Neural cell (in vitro differentiated cells): ENCODE results near the gene YBX2. TPM values are rescaled to one million over a fixed set of nuclear protein-coding genes. Genes with fewer than 3 reads are reported as not detected.

Experiments used
- H2AFZ ChIP-seq: fragments of 200-600, 300-800 bp; sonication (generic), shearing (Covaris generic); 2 replicates; pipeline ENCODE4 v1.6.0; 2014; ENCODE audit warnings: low read depth, mild to moderate bottlenecking, antibody characterized with exemption, low read length, moderate library complexity
- H3F3A ChIP-seq: fragments of 200-600 bp; shearing (Covaris generic); 2 replicates; pipeline ENCODE4 v1.6.1; 2016; ENCODE audit warnings: mild to moderate bottlenecking, moderate library complexity, mixed read lengths, antibody characterized with exemption, low read length; ENCODE audit not compliant: insufficient read depth, poor library complexity, severe bottlenecking
- H3K27ac ChIP-seq: fragments of 200-600, 300-800 bp; sonication (generic), shearing (Covaris generic); 2 replicates; pipeline ENCODE4 v1.5.1; 2014; ENCODE audit warnings: mild to moderate bottlenecking, low read length, moderate library complexity
- H3K27me3 ChIP-seq: fragments of 300-800, 200-600 bp; sonication (generic), shearing (Covaris generic); 2 replicates; pipeline ENCODE4 v1.6.0; 2014; ENCODE audit warnings: mild to moderate bottlenecking, low read depth, low read length, moderate library complexity; ENCODE audit not compliant: insufficient read depth
- H3K36me3 ChIP-seq: fragments of 300-800, 200-600 bp; sonication (generic), shearing (Covaris generic); 2 replicates; pipeline ENCODE4 v1.5.1; 2014; ENCODE audit warnings: mild to moderate bottlenecking, antibody characterized with exemption, low read length, moderate library complexity; ENCODE audit not compliant: insufficient read depth
- H3K4me2 ChIP-seq: fragments of 300-800, 200-600 bp; sonication (generic), shearing (Covaris generic); 2 replicates; pipeline ENCODE4 v1.6.0; 2014; ENCODE audit warnings: mild to moderate bottlenecking, low read length
- H3K4me3 ChIP-seq: fragments of 300-800, 200-600 bp; sonication (generic), shearing (Covaris generic); 2 replicates; pipeline ENCODE4 v1.5.1; 2014; ENCODE audit warnings: mild to moderate bottlenecking, low read length, moderate library complexity
- H3K79me2 ChIP-seq: fragments of 200-600 bp; shearing (Covaris generic); replicated peaks from 2 replicates; pipeline ENCODE4 v1.6.0; 2014; ENCODE audit warnings: mild to moderate bottlenecking, low read length, moderate library complexity; ENCODE audit not compliant: insufficient read depth
- H3K9ac ChIP-seq: fragments of 300-800, 200-600 bp; sonication (generic), shearing (Covaris generic); 2 replicates; pipeline ENCODE4 v1.6.1; 2016; ENCODE audit warnings: mild to moderate bottlenecking, low read length, mixed read lengths
- H3K9me2 ChIP-seq: fragments of 200-600 bp; shearing (Covaris generic); 2 replicates; pipeline ENCODE4 v1.6.1; 2016; ENCODE audit warnings: mild to moderate bottlenecking, low read length, mixed read lengths; ENCODE audit not compliant: insufficient read depth
- H3K9me3 ChIP-seq: fragments of 200-600, 300-800 bp; sonication (generic), shearing (Covaris generic); 2 replicates; pipeline ENCODE4 v1.6.1; 2016; ENCODE audit warnings: mild to moderate bottlenecking, mixed run types, low read length, moderate library complexity, mixed read lengths
- H4K20me1 ChIP-seq: fragments of 200-600 bp; shearing (Covaris generic); 2 replicates; pipeline ENCODE4 v1.6.1; 2016; ENCODE audit warnings: mild to moderate bottlenecking, mixed run types; ENCODE audit not compliant: insufficient read depth
- EP300 ChIP-seq: fragments of 450-650 bp; conservative IDR thresholded peaks from 2 replicates; pipeline ENCODE4 v1.6.1; 2014; ENCODE audit warnings: antibody characterized with exemption, mild to moderate bottlenecking, moderate library complexity; ENCODE audit not compliant: poor library complexity, severe bottlenecking
- EZH2 ChIP-seq: fragments of 200-600, 300-800 bp; shearing (Covaris generic), sonication (generic); IDR thresholded peaks from 2 replicates; pipeline ENCODE4 v1.6.1; 2014; ENCODE audit warnings: antibody characterized with exemption, low read length, borderline replicate concordance, mild to moderate bottlenecking; ENCODE audit not compliant: insufficient read depth, poor library complexity, severe bottlenecking
- MXI1 ChIP-seq: fragments of 450-650 bp; conservative IDR thresholded peaks from 2 replicates; pipeline ENCODE4 v1.6.1; 2014; ENCODE audit warnings: antibody characterized with exemption, mild to moderate bottlenecking; ENCODE audit not compliant: poor library complexity, severe bottlenecking
- POLR2AphosphoS5 ChIP-seq: IDR thresholded peaks from 2 replicates; pipeline ENCODE4 v1.6.1; 2012
- RAD21 ChIP-seq: fragments of 450-650 bp; conservative IDR thresholded peaks from 2 replicates; pipeline ENCODE4 v1.6.1; 2014; ENCODE audit warnings: antibody characterized with exemption, mild to moderate bottlenecking, moderate library complexity
- SMC3 ChIP-seq: fragments of 450-650 bp; conservative IDR thresholded peaks from 2 replicates; pipeline ENCODE4 v1.6.1; 2014; ENCODE audit warnings: antibody characterized with exemption, mild to moderate bottlenecking, moderate library complexity; ENCODE audit not compliant: poor library complexity
- TAF1 ChIP-seq: IDR thresholded peaks from 2 replicates; pipeline ENCODE4 v1.6.1; 2012; ENCODE audit warnings: low read depth
- polyA plus RNA-seq: library from polyadenylated mRNA; depleted of rRNA; stranded (reverse); fragments of >200 nt; gene quantifications from 2 replicates; pipeline ENCODE4 v1.2.3, GENCODE V29; 2014
- TF ChIP-seq, protein P1 (sequence below): fragments of 450-650 bp; IDR thresholded peaks from 2 replicates; pipeline ENCODE4 v1.5.1; 2014; ENCODE audit warnings: antibody characterized with exemption, mild to moderate bottlenecking, moderate library complexity; ENCODE audit not compliant: poor library complexity, severe bottlenecking
- TF ChIP-seq, protein P2 (sequence below): IDR thresholded peaks from 2 replicates; pipeline ENCODE4 v1.6.1; 2012; ENCODE audit warnings: borderline replicate concordance

Gene YBX2
- polyA plus RNA-seq, 1 donor from 2014 or later: 2.1 TPM

DNA sequence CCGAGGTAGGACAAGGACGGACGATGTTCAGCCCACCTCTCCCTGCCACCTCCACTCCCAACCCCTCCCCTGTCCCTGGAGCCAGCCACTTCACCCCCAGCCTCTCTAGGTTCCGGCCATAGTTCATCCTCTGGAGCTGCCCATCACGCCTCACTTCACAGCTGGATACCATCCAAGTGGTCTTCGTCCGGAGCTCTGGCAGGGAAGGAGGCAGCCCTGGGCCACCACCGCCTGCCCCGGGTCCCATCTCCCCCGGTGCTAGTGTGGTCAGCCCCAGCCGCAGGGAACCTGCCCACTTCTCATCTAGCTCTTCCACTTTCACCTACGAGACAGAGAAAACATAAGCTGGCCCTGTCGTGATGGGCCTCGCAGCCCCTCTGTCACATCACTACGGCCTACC is 27.0 kb upstream of the YBX2 start:
- TF ChIP-seq EP300: no peak
- Histone ChIP-seq H3K4me2 (no peak overlapping the region), H3K9me3 (no peaks in the 10 kb centered on the region), H3K9ac (no peak overlapping the region), H4K20me1 (no peaks in the 10 kb centered on the region), H3K36me3 (no peaks in the 10 kb centered on the region), H3K79me2 (no peaks in the 10 kb centered on the region), H3K27me3 (no peaks in the 10 kb centered on the region), H3K9me2 (no peaks in the 10 kb centered on the region), H3K4me3 (no peak overlapping the region), H2AFZ (no peak overlapping the region), H3K27ac (no peak overlapping the region), H3F3A (no peaks in the 10 kb centered on the region)

DNA sequence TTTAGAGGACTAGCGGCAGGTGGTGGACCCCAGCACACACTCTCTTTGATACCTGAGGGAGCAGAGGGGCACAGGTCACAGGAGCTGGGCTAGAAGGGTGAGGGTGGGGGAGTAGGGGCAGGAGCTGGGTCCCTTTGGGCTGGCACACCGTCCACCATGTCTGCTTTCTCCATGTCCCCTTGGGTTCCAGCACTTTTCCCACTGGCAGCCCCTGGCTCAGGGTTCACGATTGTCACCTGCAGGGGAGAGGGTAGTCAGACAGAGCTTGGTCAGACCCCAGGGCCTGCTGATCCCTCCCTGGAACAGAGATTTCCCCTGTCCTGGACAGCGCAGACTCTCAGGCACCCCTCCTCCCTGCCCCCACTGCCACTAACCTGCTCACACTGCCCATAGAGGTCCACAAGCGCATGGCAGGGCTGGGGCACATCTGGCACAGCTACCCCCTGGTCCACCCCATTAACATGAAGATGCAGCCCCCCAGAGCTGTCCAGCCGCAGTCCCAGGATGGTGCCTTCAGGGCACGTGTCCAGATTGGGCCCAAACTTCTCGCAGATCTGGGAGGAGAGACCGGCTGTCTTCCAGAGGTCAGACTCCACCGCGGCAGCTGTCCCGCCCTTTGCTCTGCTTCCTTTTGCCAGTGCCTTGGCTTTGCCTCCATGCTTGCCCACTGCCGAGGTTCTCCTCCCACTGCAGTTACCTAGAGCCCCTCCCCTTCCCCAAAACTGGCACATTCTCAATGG is 23.9 kb upstream of the YBX2 start:
- no peaks in the 10 kb centered on the region for H3K36me3 ChIP-seq
- H3F3A ChIP-seq: no peaks in the 10 kb centered on the region
- peaks cover 13% of the 10 kb centered on the region for H3K79me2 ChIP-seq
- H3K9ac ChIP-seq: no peak overlapping the region
- H3K4me3 ChIP-seq: no peak overlapping the region
- no peaks in the 10 kb centered on the region for H4K20me1 ChIP-seq
- H3K27ac ChIP-seq: no peak overlapping the region
- no peaks in the 10 kb centered on the region for H3K27me3 ChIP-seq
- TF ChIP-seq, protein P1, sequence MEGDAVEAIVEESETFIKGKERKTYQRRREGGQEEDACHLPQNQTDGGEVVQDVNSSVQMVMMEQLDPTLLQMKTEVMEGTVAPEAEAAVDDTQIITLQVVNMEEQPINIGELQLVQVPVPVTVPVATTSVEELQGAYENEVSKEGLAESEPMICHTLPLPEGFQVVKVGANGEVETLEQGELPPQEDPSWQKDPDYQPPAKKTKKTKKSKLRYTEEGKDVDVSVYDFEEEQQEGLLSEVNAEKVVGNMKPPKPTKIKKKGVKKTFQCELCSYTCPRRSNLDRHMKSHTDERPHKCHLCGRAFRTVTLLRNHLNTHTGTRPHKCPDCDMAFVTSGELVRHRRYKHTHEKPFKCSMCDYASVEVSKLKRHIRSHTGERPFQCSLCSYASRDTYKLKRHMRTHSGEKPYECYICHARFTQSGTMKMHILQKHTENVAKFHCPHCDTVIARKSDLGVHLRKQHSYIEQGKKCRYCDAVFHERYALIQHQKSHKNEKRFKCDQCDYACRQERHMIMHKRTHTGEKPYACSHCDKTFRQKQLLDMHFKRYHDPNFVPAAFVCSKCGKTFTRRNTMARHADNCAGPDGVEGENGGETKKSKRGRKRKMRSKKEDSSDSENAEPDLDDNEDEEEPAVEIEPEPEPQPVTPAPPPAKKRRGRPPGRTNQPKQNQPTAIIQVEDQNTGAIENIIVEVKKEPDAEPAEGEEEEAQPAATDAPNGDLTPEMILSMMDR: no peak
- TF ChIP-seq, protein P2, sequence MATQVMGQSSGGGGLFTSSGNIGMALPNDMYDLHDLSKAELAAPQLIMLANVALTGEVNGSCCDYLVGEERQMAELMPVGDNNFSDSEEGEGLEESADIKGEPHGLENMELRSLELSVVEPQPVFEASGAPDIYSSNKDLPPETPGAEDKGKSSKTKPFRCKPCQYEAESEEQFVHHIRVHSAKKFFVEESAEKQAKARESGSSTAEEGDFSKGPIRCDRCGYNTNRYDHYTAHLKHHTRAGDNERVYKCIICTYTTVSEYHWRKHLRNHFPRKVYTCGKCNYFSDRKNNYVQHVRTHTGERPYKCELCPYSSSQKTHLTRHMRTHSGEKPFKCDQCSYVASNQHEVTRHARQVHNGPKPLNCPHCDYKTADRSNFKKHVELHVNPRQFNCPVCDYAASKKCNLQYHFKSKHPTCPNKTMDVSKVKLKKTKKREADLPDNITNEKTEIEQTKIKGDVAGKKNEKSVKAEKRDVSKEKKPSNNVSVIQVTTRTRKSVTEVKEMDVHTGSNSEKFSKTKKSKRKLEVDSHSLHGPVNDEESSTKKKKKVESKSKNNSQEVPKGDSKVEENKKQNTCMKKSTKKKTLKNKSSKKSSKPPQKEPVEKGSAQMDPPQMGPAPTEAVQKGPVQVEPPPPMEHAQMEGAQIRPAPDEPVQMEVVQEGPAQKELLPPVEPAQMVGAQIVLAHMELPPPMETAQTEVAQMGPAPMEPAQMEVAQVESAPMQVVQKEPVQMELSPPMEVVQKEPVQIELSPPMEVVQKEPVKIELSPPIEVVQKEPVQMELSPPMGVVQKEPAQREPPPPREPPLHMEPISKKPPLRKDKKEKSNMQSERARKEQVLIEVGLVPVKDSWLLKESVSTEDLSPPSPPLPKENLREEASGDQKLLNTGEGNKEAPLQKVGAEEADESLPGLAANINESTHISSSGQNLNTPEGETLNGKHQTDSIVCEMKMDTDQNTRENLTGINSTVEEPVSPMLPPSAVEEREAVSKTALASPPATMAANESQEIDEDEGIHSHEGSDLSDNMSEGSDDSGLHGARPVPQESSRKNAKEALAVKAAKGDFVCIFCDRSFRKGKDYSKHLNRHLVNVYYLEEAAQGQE: no peak
- TF ChIP-seq EP300 (no peak), POLR2AphosphoS5 (no peak), SMC3 (no peak)
- no peaks in the 10 kb centered on the region for H3K9me3 ChIP-seq
- no peaks in the 10 kb centered on the region for H3K9me2 ChIP-seq
- no peak overlapping the region for H3K4me2 ChIP-seq
- no peak overlapping the region for H2AFZ ChIP-seq

DNA sequence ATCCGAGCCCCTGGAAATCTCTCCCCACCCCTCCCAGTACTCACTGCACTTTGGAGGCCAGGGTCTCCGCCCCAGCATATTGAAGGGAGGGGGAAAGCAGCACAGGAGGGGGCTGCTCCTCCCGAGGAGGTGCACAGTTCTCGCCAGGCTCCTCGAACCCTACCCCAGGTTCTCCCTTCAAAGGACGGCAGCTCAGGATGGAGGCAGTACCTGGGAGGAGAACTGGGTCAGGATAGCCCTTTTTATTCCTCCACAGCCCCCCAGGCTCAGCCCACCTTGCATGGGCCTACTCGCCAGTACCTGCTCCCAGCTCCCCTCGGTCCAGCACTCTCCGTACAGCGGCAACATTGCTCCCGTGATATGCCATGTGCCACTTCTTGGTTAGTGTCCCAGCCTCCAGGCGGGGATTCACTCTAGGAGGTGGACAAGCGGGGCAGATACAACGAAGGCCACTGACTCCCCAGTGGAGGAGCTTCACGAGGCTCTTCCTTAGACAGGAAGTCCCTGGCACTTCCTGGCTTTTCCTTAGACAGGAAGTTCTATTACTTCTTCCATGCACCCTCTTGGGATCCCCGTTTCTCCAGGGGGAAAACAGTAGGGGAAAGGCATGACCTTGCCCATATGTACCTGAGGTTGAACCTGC is 22.8 kb upstream of the YBX2 start:
- no peak overlapping the region for H3K4me2 ChIP-seq
- H3K9me2 ChIP-seq: no peaks in the 10 kb centered on the region
- H3K79me2 ChIP-seq: peaks cover 13% of the 10 kb centered on the region
- H3K4me3 ChIP-seq: no peak overlapping the region
- no peak for TF ChIP-seq EP300
- TF ChIP-seq, protein P1: no peak
- no peak for TF ChIP-seq EZH2
- TF ChIP-seq SMC3: no peak
- TF ChIP-seq, protein P2: no peak
- no peak for TF ChIP-seq MXI1
- no peak for TF ChIP-seq TAF1
- no peak for TF ChIP-seq POLR2AphosphoS5
- no peak for TF ChIP-seq RAD21
- no peak overlapping the region for H3K9ac ChIP-seq
- H2AFZ ChIP-seq: no peak overlapping the region
- H3K27me3 ChIP-seq: no peaks in the 10 kb centered on the region
- no peaks in the 10 kb centered on the region for H3F3A ChIP-seq
- no peaks in the 10 kb centered on the region for H4K20me1 ChIP-seq
- no peak overlapping the region for H3K27ac ChIP-seq
- H3K36me3 ChIP-seq: no peaks in the 10 kb centered on the region
- no peaks in the 10 kb centered on the region for H3K9me3 ChIP-seq
